Activated naive CD8-positive, alpha-beta T cell treated with anti-CD3 and anti-CD28 coated beads for 36 hours (primary cell): ENCODE results near the gene GALNT13. TPM values are rescaled to one million over a fixed set of nuclear protein-coding genes. Genes with fewer than 3 reads are reported as not detected.

Experiments used
- DNase-seq: peaks from one replicate; pipeline ENCODE4 v3.0.0; 2021
- H3K27ac Mint-ChIP-seq: one replicate; pipeline ENCODE4 v1.8.0; 2022; ENCODE audit warnings: mild to moderate bottlenecking, moderate library complexity, mixed read lengths
- H3K27me3 Mint-ChIP-seq: one replicate; pipeline ENCODE4 v1.8.0; 2022; ENCODE audit warnings: mild to moderate bottlenecking, mixed read lengths
- H3K36me3 Mint-ChIP-seq: one replicate; pipeline ENCODE4 v1.8.0; 2021; ENCODE audit warnings: mild to moderate bottlenecking, mixed read lengths
- H3K4me1 Mint-ChIP-seq: one replicate; pipeline ENCODE4 v1.8.0; 2021; ENCODE audit warnings: mixed read lengths
- H3K4me3 Mint-ChIP-seq: one replicate; pipeline ENCODE4 v1.8.0; 2022; ENCODE audit warnings: mild to moderate bottlenecking, moderate library complexity, mixed read lengths
- H3K9me3 Mint-ChIP-seq: one replicate; pipeline ENCODE4 v1.8.0; 2022; ENCODE audit warnings: mixed read lengths
- total RNA-seq, 2 experiments: library from RNA; stranded (reverse); gene quantifications; one replicate each; pipeline ENCODE4 v1.2.3, GENCODE V29; 2021

The GALNT13 gene
- total RNA-seq, 2 experiments from 2014 or later = 0.16 to 0.35 TPM

DNA sequence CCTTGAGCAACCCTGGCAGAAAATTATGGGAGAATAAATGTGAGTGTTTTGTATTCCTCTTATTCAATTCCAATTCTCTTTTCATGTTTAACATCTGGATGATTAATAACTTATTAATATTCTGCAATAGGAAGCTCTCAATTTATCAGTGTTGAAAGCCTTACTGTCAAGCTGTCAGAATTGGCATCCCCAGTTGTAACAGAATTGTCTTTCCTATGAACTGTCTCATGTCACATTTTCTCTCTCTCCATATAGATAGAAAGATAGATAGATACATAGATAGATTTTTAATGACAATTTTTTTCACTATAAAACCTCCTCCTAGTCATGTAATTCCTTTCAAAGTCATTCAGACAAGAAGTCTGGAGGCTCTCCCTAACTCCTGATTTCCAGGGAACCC, 331.5 kb downstream of the GALNT13 start:
- Mint-ChIP-seq H3K4me1 (no peaks in the 10 kb centered on the region), H3K27ac (no peak overlapping the region), H3K36me3 (no peaks in the 10 kb centered on the region), H3K4me3 (no peak overlapping the region), H3K9me3 (no peaks in the 10 kb centered on the region), H3K27me3 (no peaks in the 10 kb centered on the region)
- DNase-seq = no peak

DNA sequence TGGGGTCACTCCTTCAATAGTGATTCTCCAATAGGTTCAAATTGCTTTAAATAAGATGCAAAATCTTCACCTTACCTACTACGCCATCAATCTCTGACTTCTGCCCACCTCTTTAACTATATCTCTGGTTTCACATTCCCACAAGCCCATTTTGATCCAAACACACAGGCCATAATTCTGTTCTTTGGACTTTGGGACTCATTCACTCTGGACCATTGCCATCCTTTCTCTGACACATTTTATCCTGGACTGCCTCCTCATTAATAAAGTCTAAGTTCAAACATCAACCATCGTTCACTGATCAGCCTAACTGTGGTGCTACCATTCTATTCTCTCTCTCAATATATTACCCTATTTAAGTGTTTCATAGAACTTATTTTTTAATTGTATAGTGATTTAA, 332.2 kb downstream of the GALNT13 start:
- Mint-ChIP-seq H3K9me3 (no peaks in the 10 kb centered on the region), H3K36me3 (no peaks in the 10 kb centered on the region), H3K27ac (no peak overlapping the region), H3K4me3 (no peak overlapping the region), H3K4me1 (no peaks in the 10 kb centered on the region), H3K27me3 (no peaks in the 10 kb centered on the region)
- DNase-seq = no peak

DNA sequence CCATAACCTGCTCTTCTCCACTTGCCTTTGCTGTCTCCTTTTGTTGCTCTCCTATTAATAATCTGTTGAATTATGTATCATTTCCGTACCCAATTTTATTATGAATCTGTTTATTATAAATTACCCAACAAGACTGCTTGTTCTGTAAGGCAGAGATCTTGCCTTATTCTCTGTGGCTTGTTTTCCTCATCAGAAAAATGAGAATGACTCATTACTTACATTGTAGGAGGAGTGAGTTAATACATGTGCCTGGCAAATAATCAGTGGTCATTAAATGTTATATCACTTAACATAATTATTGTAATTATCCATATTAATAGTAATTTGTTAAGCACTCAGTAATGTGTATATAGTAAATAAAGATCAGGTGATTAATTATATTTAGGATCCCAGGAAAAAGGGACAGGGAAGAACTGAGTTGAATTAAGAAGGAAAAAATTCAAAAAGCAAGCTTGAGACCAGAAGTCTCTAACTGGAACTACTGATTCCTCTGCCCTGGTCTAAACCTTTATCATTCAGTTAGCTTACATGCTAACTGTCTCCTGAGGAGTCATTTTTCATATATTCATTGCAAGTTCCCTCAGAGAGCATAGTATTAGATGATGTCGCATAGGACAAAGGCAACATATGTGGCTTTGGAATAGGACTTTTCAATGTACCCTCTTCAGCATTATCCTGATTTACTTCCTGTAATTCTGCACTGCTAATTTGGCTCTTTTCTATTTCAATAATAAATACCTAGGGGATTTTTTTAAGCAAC, 335.7 kb downstream of the GALNT13 start:
- H3K4me1 Mint-ChIP-seq = no peaks in the 10 kb centered on the region
- no peaks in the 10 kb centered on the region for H3K9me3 Mint-ChIP-seq
- H3K4me3 Mint-ChIP-seq = no peak overlapping the region
- DNase-seq = no peak
- no peaks in the 10 kb centered on the region for H3K27me3 Mint-ChIP-seq
- H3K27ac Mint-ChIP-seq = no peak overlapping the region
- no peaks in the 10 kb centered on the region for H3K36me3 Mint-ChIP-seq

DNA sequence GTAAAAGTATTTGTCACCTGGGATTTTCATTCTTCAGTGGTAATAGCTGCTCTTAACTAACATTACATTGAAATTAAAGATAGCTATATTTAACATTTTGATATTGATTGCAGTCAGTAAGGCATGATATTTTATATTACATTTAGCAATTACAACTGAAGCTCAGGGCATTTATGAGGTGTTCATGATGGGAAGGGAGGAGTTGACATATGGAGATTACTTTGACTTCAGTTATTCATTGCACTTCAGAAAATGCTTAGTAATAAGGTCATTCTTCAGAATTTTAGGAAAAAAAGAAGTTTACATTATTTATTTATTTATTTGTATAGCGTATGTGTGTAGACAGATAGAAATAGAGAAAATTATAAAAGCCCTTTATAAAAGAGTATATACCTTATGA, 352.0 kb downstream of the GALNT13 start:
- Mint-ChIP-seq H3K27me3 (no peaks in the 10 kb centered on the region), H3K27ac (no peak overlapping the region), H3K9me3 (peaks cover 1% of the 10 kb centered on the region), H3K4me3 (no peak overlapping the region), H3K4me1 (no peaks in the 10 kb centered on the region), H3K36me3 (no peaks in the 10 kb centered on the region)
- no peak for DNase-seq

DNA sequence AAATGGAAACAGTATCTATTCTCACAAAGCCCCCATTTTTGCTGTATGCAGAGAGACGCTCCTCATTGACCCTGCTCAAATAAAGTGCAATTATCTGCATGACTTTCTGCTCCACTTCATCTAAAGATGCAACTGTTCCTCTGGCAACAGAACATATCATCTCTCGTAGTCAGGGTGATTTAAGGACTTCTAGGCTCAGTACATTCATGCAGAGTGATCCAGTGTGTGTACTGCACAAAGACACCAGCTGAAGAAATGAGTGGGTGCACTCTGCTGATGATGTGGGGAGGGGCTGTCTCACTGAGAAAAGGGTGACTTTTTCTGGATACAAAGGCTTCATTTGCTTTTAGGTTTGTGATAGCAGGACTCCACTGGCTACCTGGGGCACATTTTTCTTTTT, 355.2 kb downstream of the GALNT13 start:
- Mint-ChIP-seq H3K4me3 (no peak overlapping the region), H3K9me3 (peaks cover 1% of the 10 kb centered on the region), H3K27ac (no peak overlapping the region), H3K27me3 (no peaks in the 10 kb centered on the region), H3K36me3 (no peaks in the 10 kb centered on the region), H3K4me1 (no peaks in the 10 kb centered on the region)
- no peak for DNase-seq

DNA sequence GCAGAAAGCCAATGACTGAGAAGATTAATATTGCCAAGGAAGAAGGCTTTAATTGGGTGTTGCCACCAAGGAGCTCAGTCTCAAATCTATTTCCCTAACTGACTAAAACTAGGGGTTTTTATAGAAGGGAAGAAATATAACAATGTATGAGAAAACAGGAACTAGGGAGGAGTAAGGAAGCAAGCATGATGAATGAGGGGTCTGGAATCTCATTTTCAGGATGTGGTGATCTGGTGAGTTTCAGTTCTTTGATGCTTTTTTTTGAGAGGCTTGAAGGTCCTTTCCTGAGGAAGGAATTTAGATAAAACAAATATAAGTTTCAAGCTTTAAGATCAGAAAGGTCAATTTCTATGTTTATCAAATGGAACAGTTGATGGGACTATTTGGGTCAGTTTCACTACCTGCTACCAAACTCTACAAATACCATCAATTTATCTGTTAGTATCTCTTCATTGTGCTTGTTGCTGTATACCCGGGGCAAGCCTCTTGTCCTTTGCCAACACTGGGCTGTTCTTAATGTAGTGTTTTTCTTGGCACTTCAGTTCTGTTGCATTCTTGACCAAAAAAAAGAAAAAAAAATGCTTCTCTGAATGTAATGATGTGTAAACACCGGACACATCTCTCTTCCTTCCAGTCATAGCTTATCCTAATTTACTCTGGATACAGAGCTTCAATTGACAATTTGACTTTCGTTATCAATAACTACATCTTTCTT, 357.0 kb downstream of the GALNT13 start:
- peaks cover 1% of the 10 kb centered on the region for H3K9me3 Mint-ChIP-seq
- no peaks in the 10 kb centered on the region for H3K36me3 Mint-ChIP-seq
- no peak for DNase-seq
- H3K27me3 Mint-ChIP-seq = no peaks in the 10 kb centered on the region
- no peaks in the 10 kb centered on the region for H3K4me1 Mint-ChIP-seq
- H3K27ac Mint-ChIP-seq = no peak overlapping the region
- no peak overlapping the region for H3K4me3 Mint-ChIP-seq

DNA sequence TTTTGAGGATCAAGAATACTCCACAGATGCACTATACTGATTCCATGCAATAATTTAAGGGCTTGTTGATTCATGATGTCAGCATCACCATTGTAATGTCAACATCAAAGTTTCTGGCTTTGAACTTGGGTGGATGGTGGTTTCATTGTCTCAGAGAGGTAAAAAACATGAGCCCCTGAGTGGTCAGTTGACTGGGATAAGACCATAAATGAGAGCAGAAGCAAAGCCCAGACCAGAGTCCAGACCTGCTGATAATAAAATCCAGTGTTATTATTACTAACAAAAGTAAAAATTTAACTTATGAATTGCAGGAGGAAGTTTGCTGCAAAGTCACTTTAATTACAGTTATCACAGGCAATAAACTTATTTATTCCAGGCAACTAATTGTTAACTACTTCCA, 358.2 kb downstream of the GALNT13 start:
- Mint-ChIP-seq H3K36me3 (no peaks in the 10 kb centered on the region), H3K4me3 (no peak overlapping the region), H3K27me3 (no peaks in the 10 kb centered on the region), H3K4me1 (no peaks in the 10 kb centered on the region), H3K27ac (no peak overlapping the region), H3K9me3 (no peaks in the 10 kb centered on the region)
- no peak for DNase-seq

DNA sequence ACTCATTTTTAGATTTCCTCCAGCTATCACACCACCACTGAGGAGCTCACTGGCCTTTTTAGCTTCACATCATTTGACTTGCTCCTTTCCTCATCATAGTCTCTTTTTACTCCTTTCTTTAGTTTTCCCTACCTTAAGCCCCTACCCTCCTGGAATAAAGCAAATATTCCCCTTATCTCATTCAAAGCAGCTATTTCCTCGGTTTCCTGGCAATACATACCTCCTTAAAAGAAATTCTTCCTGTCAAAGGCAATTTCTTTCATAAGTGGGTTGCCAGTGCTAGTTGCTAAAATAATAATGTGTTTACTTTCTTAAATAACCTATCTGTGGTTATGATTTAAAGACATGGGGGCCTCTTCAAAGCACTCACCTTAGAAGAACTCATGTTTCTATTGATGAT, 359.3 kb downstream of the GALNT13 start:
- no peaks in the 10 kb centered on the region for H3K27me3 Mint-ChIP-seq
- no peak overlapping the region for H3K4me3 Mint-ChIP-seq
- H3K36me3 Mint-ChIP-seq = no peaks in the 10 kb centered on the region
- DNase-seq = no peak
- no peaks in the 10 kb centered on the region for H3K4me1 Mint-ChIP-seq
- H3K27ac Mint-ChIP-seq = no peak overlapping the region
- H3K9me3 Mint-ChIP-seq = no peaks in the 10 kb centered on the region

DNA sequence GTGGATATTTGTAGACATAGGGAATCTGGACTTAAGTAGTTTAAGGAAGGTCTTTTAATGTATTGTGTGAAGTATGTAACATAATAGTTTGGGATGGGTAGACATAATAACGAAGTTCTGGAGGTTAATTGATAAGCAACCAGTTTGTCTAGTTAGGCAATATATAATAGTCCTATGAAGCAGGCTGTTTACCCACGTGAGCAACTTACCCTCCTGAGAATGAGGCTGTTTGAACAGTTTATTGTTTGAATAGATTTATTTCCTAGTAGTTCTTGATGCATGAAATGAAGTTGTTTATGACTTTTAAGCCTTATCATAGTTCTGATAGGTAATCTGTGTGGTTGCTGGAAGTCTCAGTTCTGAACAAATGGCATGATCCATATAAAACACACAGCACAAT, 361.5 kb downstream of the GALNT13 start:
- H3K4me3 Mint-ChIP-seq = no peak overlapping the region
- H3K27ac Mint-ChIP-seq = no peak overlapping the region
- no peaks in the 10 kb centered on the region for H3K4me1 Mint-ChIP-seq
- no peaks in the 10 kb centered on the region for H3K9me3 Mint-ChIP-seq
- H3K36me3 Mint-ChIP-seq = no peaks in the 10 kb centered on the region
- no peaks in the 10 kb centered on the region for H3K27me3 Mint-ChIP-seq
- DNase-seq = no peak

DNA sequence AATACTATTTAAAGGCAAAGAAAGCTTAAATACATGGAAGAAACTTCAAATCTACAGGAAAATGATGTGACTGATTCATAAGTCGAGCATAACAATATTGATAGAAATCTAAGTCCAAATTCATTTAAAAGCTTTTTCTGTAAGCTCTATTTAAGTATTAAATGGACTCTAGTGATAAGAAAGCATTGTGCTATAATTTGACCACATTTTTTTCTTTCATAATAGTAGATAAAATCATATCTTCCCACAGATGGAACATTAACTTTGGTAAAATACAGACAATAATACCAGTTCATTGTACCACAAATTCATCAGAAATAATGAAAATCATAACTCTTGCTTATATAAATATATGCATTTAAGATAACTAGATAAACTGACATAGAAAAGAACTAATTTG, 366.5 kb downstream of the GALNT13 start:
- Mint-ChIP-seq H3K9me3 (no peaks in the 10 kb centered on the region), H3K36me3 (no peaks in the 10 kb centered on the region), H3K4me1 (no peaks in the 10 kb centered on the region), H3K4me3 (no peak overlapping the region), H3K27ac (no peak overlapping the region), H3K27me3 (no peaks in the 10 kb centered on the region)
- no peak for DNase-seq

DNA sequence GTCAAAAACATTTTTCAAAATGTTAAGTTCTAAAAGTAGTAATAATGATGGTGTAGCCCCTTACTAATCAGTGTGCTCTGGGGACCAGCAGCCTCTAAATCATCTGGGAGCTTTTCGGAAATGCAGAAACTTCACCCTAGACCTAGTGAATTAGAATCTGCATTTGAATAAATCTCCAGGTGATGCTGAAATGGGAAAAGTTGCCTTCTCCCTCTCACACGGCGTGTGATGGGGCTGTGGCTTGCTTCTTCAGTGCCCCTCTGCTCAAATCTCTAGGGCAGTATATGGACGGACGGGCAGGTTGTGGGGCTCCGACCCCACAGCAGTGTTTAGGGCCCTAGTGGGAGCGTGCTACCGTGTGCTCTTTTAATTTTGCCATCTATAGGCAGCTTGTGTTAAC, 368.6 kb downstream of the GALNT13 start:
- Mint-ChIP-seq H3K36me3 (no peaks in the 10 kb centered on the region), H3K4me1 (no peaks in the 10 kb centered on the region), H3K27ac (no peak overlapping the region), H3K4me3 (no peak overlapping the region), H3K9me3 (no peaks in the 10 kb centered on the region), H3K27me3 (no peaks in the 10 kb centered on the region)
- DNase-seq = no peak

DNA sequence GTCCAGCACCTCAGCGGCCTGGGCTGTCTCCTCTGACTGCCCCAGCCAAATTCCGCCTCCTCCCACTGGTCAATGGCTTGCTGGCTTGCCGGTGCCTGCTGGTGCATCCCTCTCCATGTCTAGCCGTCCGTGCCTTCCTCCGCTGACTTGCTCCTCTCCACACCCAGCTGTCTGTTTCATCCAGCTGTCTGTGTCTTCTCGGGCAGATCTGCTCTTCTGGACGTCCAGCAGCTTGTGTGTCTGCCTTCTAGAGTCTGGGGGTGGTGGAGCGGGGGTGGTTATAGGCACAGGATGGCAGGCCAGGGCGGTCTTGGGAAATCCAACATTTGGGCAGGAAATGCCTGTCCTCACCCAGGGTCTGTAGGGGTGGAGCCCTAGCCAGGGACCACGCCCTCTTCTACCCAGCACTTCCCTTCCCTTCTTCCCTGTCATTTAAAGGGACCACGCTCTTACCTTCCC, 369.2 kb downstream of the GALNT13 start:
- Mint-ChIP-seq H3K27ac (no peak overlapping the region), H3K27me3 (no peaks in the 10 kb centered on the region), H3K9me3 (no peaks in the 10 kb centered on the region), H3K4me3 (no peak overlapping the region), H3K36me3 (no peaks in the 10 kb centered on the region), H3K4me1 (no peaks in the 10 kb centered on the region)
- DNase-seq = no peak

DNA sequence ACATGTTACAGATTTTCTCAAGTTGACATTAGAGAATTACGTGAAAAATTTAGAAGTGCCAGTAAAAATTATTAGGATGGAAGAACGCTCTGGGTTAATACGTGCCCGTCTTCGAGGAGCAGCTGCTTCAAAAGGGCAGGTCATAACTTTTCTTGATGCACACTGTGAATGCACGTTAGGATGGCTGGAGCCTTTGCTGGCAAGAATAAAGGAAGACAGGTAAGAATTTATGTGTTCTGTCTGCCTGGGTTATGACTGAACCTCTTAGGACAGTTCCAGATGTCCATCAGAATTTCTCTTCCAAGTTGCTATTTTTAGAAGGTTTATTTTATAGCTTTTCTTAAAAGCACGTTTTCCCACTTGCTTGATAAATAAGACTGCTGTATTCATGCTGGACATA, 371.0 kb downstream of the GALNT13 start:
- Mint-ChIP-seq H3K4me3 (no peak overlapping the region), H3K36me3 (no peaks in the 10 kb centered on the region), H3K4me1 (no peaks in the 10 kb centered on the region), H3K27me3 (no peaks in the 10 kb centered on the region), H3K9me3 (no peaks in the 10 kb centered on the region), H3K27ac (no peak overlapping the region)
- no peak for DNase-seq

DNA sequence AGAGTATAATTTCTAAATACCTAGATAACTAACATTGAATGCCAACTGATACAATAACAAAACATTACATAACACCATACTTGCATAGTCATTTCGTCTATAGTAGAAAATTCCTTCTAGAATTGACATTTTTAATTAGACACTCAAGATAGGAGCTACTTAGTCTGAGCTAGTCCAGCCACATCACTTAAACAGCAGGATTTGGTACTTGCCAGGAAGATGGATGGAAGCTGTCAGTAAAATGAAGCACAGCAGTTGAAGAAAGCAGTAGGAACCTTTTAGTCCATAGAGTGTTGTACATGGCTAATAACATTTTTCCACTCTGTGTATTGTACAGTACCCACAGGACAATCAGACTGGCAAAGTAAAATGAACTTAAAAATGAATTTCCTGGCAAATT, 372.0 kb downstream of the GALNT13 start:
- no peaks in the 10 kb centered on the region for H3K9me3 Mint-ChIP-seq
- no peaks in the 10 kb centered on the region for H3K36me3 Mint-ChIP-seq
- DNase-seq = no peak
- H3K27me3 Mint-ChIP-seq = no peaks in the 10 kb centered on the region
- no peak overlapping the region for H3K27ac Mint-ChIP-seq
- H3K4me3 Mint-ChIP-seq = no peak overlapping the region
- H3K4me1 Mint-ChIP-seq = no peaks in the 10 kb centered on the region

DNA sequence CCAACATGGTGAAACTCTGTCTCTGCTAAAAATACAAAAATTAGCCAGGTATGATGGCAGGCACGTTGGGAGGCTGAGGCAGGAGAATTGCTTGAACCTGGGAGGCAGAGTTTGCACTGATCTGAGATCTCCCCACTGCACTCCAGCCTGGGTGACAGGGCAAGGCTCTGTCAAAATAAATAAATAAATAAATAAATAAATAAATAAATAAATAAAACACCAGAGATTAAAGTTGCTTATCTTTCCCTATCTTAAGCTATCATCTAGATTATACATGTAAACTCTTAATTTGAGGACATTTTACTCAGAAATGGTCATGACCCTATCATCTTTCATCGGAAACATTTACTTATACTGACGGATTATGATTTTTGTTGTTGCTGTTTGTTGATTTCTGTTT, 373.2 kb downstream of the GALNT13 start:
- no peak for DNase-seq
- Mint-ChIP-seq H3K9me3 (no peaks in the 10 kb centered on the region), H3K4me1 (no peaks in the 10 kb centered on the region), H3K27me3 (no peaks in the 10 kb centered on the region), H3K36me3 (no peaks in the 10 kb centered on the region), H3K27ac (no peak overlapping the region), H3K4me3 (no peak overlapping the region)

DNA sequence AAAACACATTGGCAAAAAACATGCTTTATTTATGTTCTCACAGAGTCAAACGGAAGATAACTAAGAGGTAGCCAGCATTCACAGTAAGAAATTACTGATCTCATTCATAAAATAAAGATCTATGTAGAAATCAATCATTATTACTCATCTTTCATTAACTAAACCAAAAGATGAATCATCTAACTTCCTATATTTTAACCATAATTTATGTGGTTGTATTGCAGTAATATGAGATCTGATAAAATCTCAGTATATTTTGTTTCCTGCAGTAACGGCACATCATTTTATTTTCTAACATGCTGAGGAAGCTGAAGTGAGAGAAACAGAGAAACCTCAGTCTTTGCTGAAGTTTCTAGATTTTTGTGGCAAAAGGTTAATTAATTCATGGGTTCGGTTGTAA, 375.8 kb downstream of the GALNT13 start:
- H3K36me3 Mint-ChIP-seq = no peaks in the 10 kb centered on the region
- no peaks in the 10 kb centered on the region for H3K27me3 Mint-ChIP-seq
- DNase-seq = no peak
- no peak overlapping the region for H3K4me3 Mint-ChIP-seq
- H3K9me3 Mint-ChIP-seq = no peaks in the 10 kb centered on the region
- H3K27ac Mint-ChIP-seq = no peak overlapping the region
- no peaks in the 10 kb centered on the region for H3K4me1 Mint-ChIP-seq
